ENCODE results near the gene POLA1.

- no peak for TF ChIP-seq POLR2AphosphoS5 (IDR thresholded peaks at IDR 0.05)
- TF ChIP-seq CTCF (IDR thresholded peaks at IDR 0.05): no peak
- no peak for TF ChIP-seq POLR2A (IDR thresholded peaks at IDR 0.05)
These were observed 320.7 kb downstream of the POLA1 start for GRCh38 chrX:25014366-25014838.
